Sigmoid colon (tissue), 4 donors: ENCODE measurements around the gene TMEM106C.

Experiments used
- CTCF ChIP-seq, 4 experiments: fragments of 450-650 bp in 3 of 4; fragments of 200-600 bp in 1 of 4; IDR thresholded peaks; one replicate each; pipeline ENCODE4 v1.5.1; 2016 to 2019; ENCODE audit warnings: antibody characterized with exemption in 4 of 4, mild to moderate bottlenecking in 3 of 4, moderate library complexity in 2 of 4
- EP300 ChIP-seq, 4 donors: sonication (generic); formaldehyde crosslinking; IDR thresholded peaks; one replicate each; pipeline ENCODE4 v1.6.1; 2017; ENCODE audit warnings: antibody characterized with exemption in 4 of 4

- no peak for TF ChIP-seq CTCF (IDR thresholded peaks at IDR 0.05)
- TF ChIP-seq EP300 (IDR thresholded peaks at IDR 0.05) = no peak
Observed at GRCh38 chr12:47975036-47975620, 11.7 kb downstream of the TMEM106C start.
